Gastroesophageal sphincter (tissue), 3 donors: ENCODE measurements around the gene ASAP2.

Experiments
- CTCF ChIP-seq, 4 experiments: fragments of 200-600 bp in 2 of 4; fragments of 450-650 bp in 2 of 4; sonication (generic) in 1 of 4; IDR thresholded peaks; one replicate each; pipeline ENCODE4 v1.5.1; 2017 to 2019; ENCODE audit warnings: antibody characterized with exemption in 4 of 4, mild to moderate bottlenecking in 2 of 4, moderate library complexity in 2 of 4
- POLR2A ChIP-seq, 2 donors: fragments of 450-650 bp; IDR thresholded peaks; one replicate each; pipeline ENCODE4 v1.6.1; 2017; ENCODE audit warnings: antibody characterized with exemption in 2 of 2, mild to moderate bottlenecking in 2 of 2, moderate library complexity in 1 of 2

- no peak for TF ChIP-seq CTCF (IDR thresholded peaks at IDR 0.05)
- TF ChIP-seq POLR2A (IDR thresholded peaks at IDR 0.05), result no peak
Measured at GRCh38 chr2:9174771-9175437, 31.7 kb upstream of the ASAP2 start.
